Caco-2 (cell line): Measurements from ENCODE around the gene GALNT18. TPM values are rescaled to one million over a fixed set of nuclear protein-coding genes. Genes with fewer than 3 reads are reported as not detected.

Experiments used
- BruUV-seq: library from RNA; stranded (reverse); fragments of 400-500 nt; replicated peaks from 2 replicates; lab custom pipeline; 2021; lab: Mats Ljungman, UMichigan
- CTCF ChIA-PET: fragments of 300-600 bp; sonication (Branson Sonifier 250); formaldehyde crosslinking; loops from one replicate; lab custom pipeline; 2022; ENCODE audit warnings: antibody characterized with exemption; lab: Charles Lee
- POLR2A ChIA-PET: fragments of 300-600 bp; sonication (Branson Sonifier 250); formaldehyde crosslinking; loops from one replicate; lab custom pipeline; 2022; ENCODE audit warnings: antibody characterized with exemption; lab: Charles Lee
- DNase-seq, 2 experiments: peaks; one replicate each; pipeline versions ENCODE4 v3.0.0 to v3.0.0-alpha.2; 2020 to 2022
- H3K27me3 ChIP-seq: replicated peaks from 2 replicates; pipeline ENCODE4 v1.6.0; 2011; ENCODE audit warnings: low read length; ENCODE audit not compliant: control insufficient read depth, insufficient read depth
- H3K36me3 ChIP-seq: 2 replicates; pipeline ENCODE4 v1.5.1; 2011; ENCODE audit warnings: low read length; ENCODE audit not compliant: control insufficient read depth, insufficient read depth
- H3K4me1 ChIP-seq: fragments of 250-450 bp; sonication (Bioruptor Pico); 2 replicates; pipeline ENCODE4 v1.5.1; 2020; ENCODE audit warnings: mild to moderate bottlenecking
- H3K4me3 ChIP-seq: 2 replicates; pipeline ENCODE4 v1.5.1; 2011; ENCODE audit warnings: low read depth, mild to moderate bottlenecking, control low read depth, low read length
- H3K9me3 ChIP-seq: fragments of 250-450 bp; sonication (Bioruptor Pico); 2 replicates; pipeline ENCODE4 v1.5.1; 2020; ENCODE audit warnings: mild to moderate bottlenecking, moderate library complexity
- H3K27ac Mint-ChIP-seq: one replicate; pipeline ENCODE4 v1.8.0; 2022; ENCODE audit warnings: mixed read lengths; ENCODE audit not compliant: unreplicated experiment
- H3K27me3 Mint-ChIP-seq: one replicate; pipeline ENCODE4 v1.8.0; 2022; ENCODE audit warnings: mixed read lengths; ENCODE audit not compliant: insufficient read depth, unreplicated experiment
- H3K36me3 Mint-ChIP-seq: one replicate; pipeline ENCODE4 v1.8.0; 2022; ENCODE audit warnings: mild to moderate bottlenecking, mixed read lengths; ENCODE audit not compliant: insufficient read depth, unreplicated experiment
- H3K4me1 Mint-ChIP-seq: one replicate; pipeline ENCODE4 v1.8.0; 2022; ENCODE audit warnings: low read depth, mixed read lengths; ENCODE audit not compliant: unreplicated experiment
- H3K4me3 Mint-ChIP-seq: one replicate; pipeline ENCODE4 v1.8.0; 2022; ENCODE audit warnings: mild to moderate bottlenecking, moderate library complexity, mixed read lengths; ENCODE audit not compliant: unreplicated experiment
- H3K9me3 Mint-ChIP-seq: one replicate; pipeline ENCODE4 v1.8.0; 2022; ENCODE audit warnings: mixed read lengths; ENCODE audit not compliant: unreplicated experiment
- intact Hi-C: fragments of 100-400 bp; cut with micrococcal nuclease; formaldehyde crosslinking; loops from one replicate; pipeline ENCODE4 v1.10.0; 2022; ENCODE audit not compliant: unreplicated experiment
- total RNA-seq: library from RNA; stranded (reverse); gene quantifications from 2 replicates; pipeline ENCODE4 v1.2.3, GENCODE V29; 2022
- TF ChIP-seq, protein P1 (sequence below), 2 experiments: fragments of 200-600 bp in 1 of 2; IDR thresholded peaks; 1 replicate in 1 of 2; 2 replicates in 1 of 2; pipeline versions ENCODE4 v1.5.1 to v1.8.0; 2011 to 2022; ENCODE audit warnings: antibody characterized with exemption in 1 of 2, control low read depth in 1 of 2, inconsistent platforms in 1 of 2, low read depth in 1 of 2, low read length in 1 of 2, mild to moderate bottlenecking in 1 of 2, moderate library complexity in 1 of 2; ENCODE audit not compliant: insufficient read depth in 1 of 2, severe bottlenecking in 1 of 2, unreplicated experiment in 1 of 2

Gene GALNT18
- total RNA-seq, 1 experiment from 2014 or later, result 0.43 TPM

DNA sequence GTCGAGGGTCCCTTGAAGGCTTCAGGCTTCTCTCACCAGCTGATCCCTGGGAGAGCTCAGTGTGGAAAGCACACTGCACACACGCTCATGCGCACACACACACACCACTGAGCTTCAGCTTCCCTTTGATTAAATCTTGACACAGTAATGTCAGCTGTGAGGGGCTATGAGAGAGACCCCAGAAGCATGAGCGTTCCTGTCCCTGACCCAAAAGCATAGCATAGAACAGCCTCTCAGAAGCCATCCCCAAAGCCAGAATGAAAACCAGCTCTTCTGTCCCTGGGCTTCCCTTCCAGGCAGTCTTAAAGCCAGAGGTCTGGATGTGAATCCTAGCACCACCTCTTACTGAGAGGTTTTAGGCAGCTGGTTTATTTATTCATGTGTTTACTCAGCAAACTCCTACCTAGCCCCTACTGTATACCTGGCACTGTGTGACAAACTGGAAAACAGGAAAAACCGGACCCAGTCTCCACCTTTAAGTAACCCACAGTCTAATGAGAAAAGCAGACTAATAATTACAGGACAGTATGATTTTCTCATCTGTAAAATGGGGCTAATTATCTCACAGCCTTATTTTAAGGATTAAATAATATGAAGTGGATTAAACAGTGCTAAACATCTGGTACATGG lies 15.9 kb downstream of the GALNT18 start:
- Mint-ChIP-seq H3K27me3 (peaks cover 45% of the 10 kb centered on the region), H3K36me3 (no peaks in the 10 kb centered on the region), H3K27ac (no peak overlapping the region), H3K9me3 (no peaks in the 10 kb centered on the region), H3K4me3 (no peak overlapping the region), H3K4me1 (no peaks in the 10 kb centered on the region)
- ChIA-PET CTCF (no interaction called here), POLR2A (no interaction called here)
- DNase-seq, result no peak
- no TSS peak for BruUV-seq
- Histone ChIP-seq H3K9me3 (no peaks in the 10 kb centered on the region), H3K4me3 (no peak overlapping the region), H3K4me1 (no peaks in the 10 kb centered on the region), H3K36me3 (no peaks in the 10 kb centered on the region), H3K27me3 (0 out of 2 replicates have a peak, but pooled peaks cover 1% of the 10 kb centered on the region)
- intact Hi-C loops, result no loop called here
- TF ChIP-seq, protein P1, sequence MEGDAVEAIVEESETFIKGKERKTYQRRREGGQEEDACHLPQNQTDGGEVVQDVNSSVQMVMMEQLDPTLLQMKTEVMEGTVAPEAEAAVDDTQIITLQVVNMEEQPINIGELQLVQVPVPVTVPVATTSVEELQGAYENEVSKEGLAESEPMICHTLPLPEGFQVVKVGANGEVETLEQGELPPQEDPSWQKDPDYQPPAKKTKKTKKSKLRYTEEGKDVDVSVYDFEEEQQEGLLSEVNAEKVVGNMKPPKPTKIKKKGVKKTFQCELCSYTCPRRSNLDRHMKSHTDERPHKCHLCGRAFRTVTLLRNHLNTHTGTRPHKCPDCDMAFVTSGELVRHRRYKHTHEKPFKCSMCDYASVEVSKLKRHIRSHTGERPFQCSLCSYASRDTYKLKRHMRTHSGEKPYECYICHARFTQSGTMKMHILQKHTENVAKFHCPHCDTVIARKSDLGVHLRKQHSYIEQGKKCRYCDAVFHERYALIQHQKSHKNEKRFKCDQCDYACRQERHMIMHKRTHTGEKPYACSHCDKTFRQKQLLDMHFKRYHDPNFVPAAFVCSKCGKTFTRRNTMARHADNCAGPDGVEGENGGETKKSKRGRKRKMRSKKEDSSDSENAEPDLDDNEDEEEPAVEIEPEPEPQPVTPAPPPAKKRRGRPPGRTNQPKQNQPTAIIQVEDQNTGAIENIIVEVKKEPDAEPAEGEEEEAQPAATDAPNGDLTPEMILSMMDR (IDR thresholded peaks at IDR 0.05; ENCODE audit: insufficient read depth in 1 of 2, low read depth in 1 of 2, low read length in 1 of 2, severe bottlenecking in 1 of 2, unreplicated experiment in 1 of 2), result no peak

DNA sequence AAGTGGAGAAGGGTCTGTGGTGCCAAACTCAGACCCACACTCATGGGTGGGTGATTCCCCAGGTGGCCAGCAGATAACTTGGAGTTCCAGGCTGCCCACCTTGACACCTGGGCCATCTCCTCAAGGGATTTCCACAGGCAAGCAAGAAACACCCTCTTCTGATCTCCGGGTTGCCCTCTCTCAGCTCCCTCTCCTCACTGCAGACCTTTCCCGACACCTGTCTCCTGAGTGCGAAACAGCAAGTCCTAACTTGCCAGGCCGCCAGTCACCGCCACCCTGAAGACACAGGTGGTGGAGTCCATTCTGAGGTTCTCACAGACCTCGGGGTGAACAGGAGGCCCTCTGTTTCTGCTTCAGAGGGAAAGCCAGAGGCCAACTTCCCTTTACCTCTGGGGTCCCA lies 16.6 kb downstream of the GALNT18 start:
- TF ChIP-seq, protein P1 (IDR thresholded peaks at IDR 0.05; ENCODE audit: insufficient read depth in 1 of 2, low read depth in 1 of 2, low read length in 1 of 2, severe bottlenecking in 1 of 2, unreplicated experiment in 1 of 2), result no peak
- BruUV-seq, result no TSS peak
- no peaks in the 10 kb centered on the region; the same call in 1 of the 2 replicates for H3K9me3 ChIP-seq
- no peak overlapping the region for H3K4me3 Mint-ChIP-seq
- H3K4me3 ChIP-seq, result no peak overlapping the region
- H3K4me1 ChIP-seq, result no peaks in the 10 kb centered on the region
- 0 out of 2 replicates have a peak, but pooled peaks cover 1% of the 10 kb centered on the region for H3K27me3 ChIP-seq
- no peaks in the 10 kb centered on the region for H3K36me3 ChIP-seq
- ChIA-PET CTCF (no interaction called here), POLR2A (no interaction called here)
- no peaks in the 10 kb centered on the region for H3K36me3 Mint-ChIP-seq
- intact Hi-C loops, result no loop called here
- H3K9me3 Mint-ChIP-seq, result no peaks in the 10 kb centered on the region
- DNase-seq, result no peak
- no peak overlapping the region for H3K27ac Mint-ChIP-seq
- no peaks in the 10 kb centered on the region for H3K4me1 Mint-ChIP-seq
- H3K27me3 Mint-ChIP-seq, result peaks cover 39% of the 10 kb centered on the region

DNA sequence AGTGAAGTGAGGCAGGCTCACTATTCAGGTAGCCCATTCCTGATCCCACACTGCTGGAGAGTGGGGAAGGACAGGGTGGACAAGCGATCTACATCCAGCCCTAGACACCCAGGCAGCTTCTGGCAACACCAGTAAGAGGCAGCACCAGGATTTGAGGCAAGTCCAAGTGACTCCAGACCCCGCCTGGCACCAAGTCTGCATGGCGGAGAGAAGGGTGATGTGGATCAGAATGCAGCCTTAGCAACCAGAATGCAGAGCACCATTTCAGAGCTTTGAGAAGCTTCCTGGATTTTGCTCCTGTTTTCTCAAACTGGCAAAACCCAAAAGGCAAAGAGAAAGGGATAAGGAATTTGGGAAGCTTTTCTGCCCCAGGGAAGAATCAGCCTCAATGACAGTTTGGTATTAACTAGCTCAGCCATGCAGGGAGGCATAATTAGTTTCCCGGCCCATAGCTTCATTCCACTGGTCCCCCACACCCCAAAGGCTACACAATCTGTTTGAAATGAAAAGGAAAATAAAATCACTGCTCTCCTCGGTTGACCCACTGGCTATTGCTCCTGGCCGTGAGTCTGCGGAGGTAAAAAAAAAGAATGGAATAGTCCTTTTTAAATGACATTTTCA lies 17.3 kb downstream of the GALNT18 start:
- Histone ChIP-seq H3K9me3 (no peaks in the 10 kb centered on the region; the same call in 1 of the 2 replicates), H3K27me3 (0 out of 2 replicates have a peak, but pooled peaks cover 1% of the 10 kb centered on the region), H3K4me1 (no peaks in the 10 kb centered on the region), H3K36me3 (no peaks in the 10 kb centered on the region), H3K4me3 (no peak overlapping the region)
- Mint-ChIP-seq H3K36me3 (no peaks in the 10 kb centered on the region), H3K4me1 (no peaks in the 10 kb centered on the region), H3K9me3 (no peaks in the 10 kb centered on the region), H3K4me3 (no peak overlapping the region), H3K27me3 (peaks cover 37% of the 10 kb centered on the region), H3K27ac (no peak overlapping the region)
- ChIA-PET POLR2A (no interaction called here), CTCF (no interaction called here)
- TF ChIP-seq, protein P1 (IDR thresholded peaks at IDR 0.05; ENCODE audit: insufficient read depth in 1 of 2, low read depth in 1 of 2, low read length in 1 of 2, severe bottlenecking in 1 of 2, unreplicated experiment in 1 of 2), result no peak
- BruUV-seq, result no TSS peak
- intact Hi-C loops, result no loop called here
- no peak for DNase-seq
